ENCODE measurements around the gene MORN4. TPM values are rescaled to one million over a fixed set of nuclear protein-coding genes. Genes with fewer than 3 reads are reported as not detected.

The MORN4 gene
- total RNA-seq, 1 experiment from 2014 or later, result 11.9 TPM

DNA sequence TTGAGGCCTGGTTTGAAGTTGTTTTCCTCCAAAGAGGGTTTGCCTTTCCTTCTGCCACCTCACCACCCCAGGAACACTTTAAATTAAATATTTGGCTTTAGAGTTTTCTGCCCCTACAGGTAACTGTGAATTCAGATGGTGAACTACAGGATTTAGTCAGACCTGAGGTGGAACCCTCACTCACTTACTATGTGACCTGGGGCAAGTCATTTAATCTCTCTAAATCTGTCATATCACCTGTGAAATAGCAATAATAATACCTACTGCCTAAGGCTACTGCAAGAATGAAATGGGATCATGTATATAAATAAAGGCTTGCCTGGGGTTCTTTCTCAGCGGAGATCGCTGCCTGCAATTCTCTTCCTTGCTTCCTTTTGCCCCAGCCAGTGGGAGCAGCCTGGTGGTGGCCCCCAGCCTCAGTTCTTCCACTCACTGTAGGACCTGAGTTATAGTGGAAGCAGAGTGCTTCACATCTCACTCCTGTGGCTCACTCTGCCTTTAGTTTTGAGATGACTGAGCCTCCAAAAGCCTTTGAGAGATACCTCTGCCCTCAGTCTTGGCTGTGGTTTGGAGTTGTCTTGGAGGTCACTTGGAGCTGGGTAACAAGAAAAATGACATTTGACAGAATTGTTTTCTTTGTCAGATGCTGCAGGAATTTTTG, 66.8 kb downstream of the MORN4 start:
- Histone ChIP-seq H3K4me1 (ENCODE audit: insufficient read depth, low read length) (no peaks in the 10 kb centered on the region), H4K5ac (ENCODE audit: insufficient read length, low read depth, low read length) (no peak overlapping the region), H3K4me2 (ENCODE audit: insufficient read depth, insufficient read length, low read length) (no peak overlapping the region), H3K9ac (ENCODE audit: extremely low read depth, insufficient read length, low read length) (no peak overlapping the region), H2BK15ac (ENCODE audit: low read depth, low read length) (no peak overlapping the region), H3K27me3 (ENCODE audit: insufficient read depth, low read length) (no peaks in the 10 kb centered on the region), H4K91ac (ENCODE audit: insufficient read length, low read depth, low read length) (no peak overlapping the region), H4K8ac (replicated peaks; ENCODE audit: insufficient read length, low read depth, low read length) (no peak overlapping the region), H3K23me2 (ENCODE audit: insufficient read length, low read depth, low read length, poor library complexity, severe bottlenecking) (no peaks in the 10 kb centered on the region), H4K20me1 (ENCODE audit: control insufficient read depth, insufficient read depth, insufficient read length) (no peaks in the 10 kb centered on the region), H3K14ac (ENCODE audit: insufficient read depth, low read length) (no peak overlapping the region), H3K9me3 (ENCODE audit: control insufficient read depth, low read depth, low read length) (no peaks in the 10 kb centered on the region), H3K27ac (ENCODE audit: insufficient read length, low read depth, low read length) (no peak overlapping the region), H3K79me1 (ENCODE audit: insufficient read depth, low read depth, low read length, poor library complexity, severe bottlenecking) (no peaks in the 10 kb centered on the region), H3K56ac (ENCODE audit: insufficient read length, low read depth, low read length) (no peak overlapping the region), H3K4ac (ENCODE audit: low read depth, low read length) (no peak overlapping the region), H3T11ph (ENCODE audit: low read length) (no peak overlapping the region), H3K18ac (ENCODE audit: insufficient read length, low read depth, low read length) (no peak overlapping the region), H2AFZ (ENCODE audit: low read length) (no peak overlapping the region), H2AK5ac (ENCODE audit: insufficient read length, low read length) (no peak overlapping the region), H2BK5ac (ENCODE audit: insufficient read length, low read length) (no peak overlapping the region), H2BK12ac (ENCODE audit: insufficient read length, low read depth, low read length) (no peak overlapping the region), H2BK20ac (ENCODE audit: low read depth, low read length, poor library complexity, severe bottlenecking) (no peak overlapping the region), H2BK120ac (ENCODE audit: low read depth, low read length, poor library complexity, severe bottlenecking) (no peak overlapping the region), H3K79me2 (ENCODE audit: insufficient read depth, low read length) (no peaks in the 10 kb centered on the region), H3K23ac (ENCODE audit: insufficient read length, low read depth, low read length) (no peak overlapping the region)
- TF ChIP-seq, protein P1, sequence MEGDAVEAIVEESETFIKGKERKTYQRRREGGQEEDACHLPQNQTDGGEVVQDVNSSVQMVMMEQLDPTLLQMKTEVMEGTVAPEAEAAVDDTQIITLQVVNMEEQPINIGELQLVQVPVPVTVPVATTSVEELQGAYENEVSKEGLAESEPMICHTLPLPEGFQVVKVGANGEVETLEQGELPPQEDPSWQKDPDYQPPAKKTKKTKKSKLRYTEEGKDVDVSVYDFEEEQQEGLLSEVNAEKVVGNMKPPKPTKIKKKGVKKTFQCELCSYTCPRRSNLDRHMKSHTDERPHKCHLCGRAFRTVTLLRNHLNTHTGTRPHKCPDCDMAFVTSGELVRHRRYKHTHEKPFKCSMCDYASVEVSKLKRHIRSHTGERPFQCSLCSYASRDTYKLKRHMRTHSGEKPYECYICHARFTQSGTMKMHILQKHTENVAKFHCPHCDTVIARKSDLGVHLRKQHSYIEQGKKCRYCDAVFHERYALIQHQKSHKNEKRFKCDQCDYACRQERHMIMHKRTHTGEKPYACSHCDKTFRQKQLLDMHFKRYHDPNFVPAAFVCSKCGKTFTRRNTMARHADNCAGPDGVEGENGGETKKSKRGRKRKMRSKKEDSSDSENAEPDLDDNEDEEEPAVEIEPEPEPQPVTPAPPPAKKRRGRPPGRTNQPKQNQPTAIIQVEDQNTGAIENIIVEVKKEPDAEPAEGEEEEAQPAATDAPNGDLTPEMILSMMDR (conservative IDR thresholded peaks at IDR 0.05), result no peak
- no CpG with 5 or more reads among the region's 2 CpGs for WGBS (ENCODE audit: extremely low coverage, insufficient read length, low lambda C conversion rate)
- Mint-ChIP-seq H3K4me3 (no peak overlapping the region), H3K27me3 (ENCODE audit: low read depth) (no peaks in the 10 kb centered on the region), H3K9me3 (peaks cover 8 to 13% of the 10 kb centered on the region in 2 experiments; a peak in 4 of 5 replicates), H3K4me1 (peaks cover 7 to 9% of the 10 kb centered on the region in 2 experiments; a peak in 3 of 4 replicates), H3K36me3 (ENCODE audit: insufficient read depth in 1 of 3, low read depth in 3 of 3) (peaks cover under 1 to 16% (median 5%) of the 10 kb centered on the region in 3 experiments; a peak in 6 of 7 replicates), H3K27ac (peak overlapping the region in 2 of 3 experiments; percentile 81 to 87; a peak in 3 of 7 replicates)
- DNase-seq, result no peak

Data from H9 (cell line).